DMS53 treated with DMSO at 0.1 percent for 48 hours (cell line): ENCODE data around the gene TTC34.

ENCODE experiments used
- DNase-seq: peaks from one replicate; lab custom pipeline; 2025; ENCODE audit not compliant: unreplicated experiment; lab: John Stamatoyannopoulos, UW

TTC34 gene

GRCh38 chr1:2829846-2830615, 28.5 kb upstream of the TTC34 start:
- no peak for DNase-seq

- no peak for DNase-seq
These were observed 27.2 kb upstream of the TTC34 start for GRCh38 chr1:2828586-2829250.

GRCh38 chr1:2826736-2827292, 25.3 kb upstream of the TTC34 start:
- no peak for DNase-seq

- DNase-seq, result no peak
These were observed 24.8 kb upstream of the TTC34 start for GRCh38 chr1:2826316-2826715.

GRCh38 chr1:2825487-2826189, 24.1 kb upstream of the TTC34 start:
- no peak for DNase-seq

GRCh38 chr1:2824999-2825398, 23.5 kb upstream of the TTC34 start:
- no peak for DNase-seq

- no peak for DNase-seq
These were observed 22.6 kb upstream of the TTC34 start for GRCh38 chr1:2823921-2824610.

- DNase-seq, result no peak
These were observed 21.2 kb upstream of the TTC34 start for GRCh38 chr1:2822621-2823145.

GRCh38 chr1:2821966-2822620, 20.6 kb upstream of the TTC34 start:
- no peak for DNase-seq

GRCh38 chr1:2821373-2821955, 20.0 kb upstream of the TTC34 start:
- no peak for DNase-seq

- no peak for DNase-seq
These were observed 19.4 kb upstream of the TTC34 start for GRCh38 chr1:2820731-2821372.

GRCh38 chr1:2819831-2820730, 18.6 kb upstream of the TTC34 start:
- DNase-seq, result no peak

- DNase-seq, result no peak
These were observed 17.9 kb upstream of the TTC34 start for GRCh38 chr1:2819429-2819828.

- DNase-seq, result no peak
These were observed 16.5 kb upstream of the TTC34 start for GRCh38 chr1:2817784-2818564.

- no peak for DNase-seq
These were observed 15.3 kb upstream of the TTC34 start for GRCh38 chr1:2816786-2817185.

- DNase-seq, result no peak
These were observed 14.1 kb upstream of the TTC34 start for GRCh38 chr1:2815551-2815950.

GRCh38 chr1:2814511-2815075, 13.1 kb upstream of the TTC34 start:
- no peak for DNase-seq
